Mucosa of gallbladder (tissue), 1 donor: ENCODE measurements around the gene CCDC126. TPM values are rescaled to one million over a fixed set of nuclear protein-coding genes. Genes with fewer than 3 reads are reported as not detected.

Experiments
- total RNA-seq: library from RNA; stranded (reverse); gene quantifications from one replicate; pipeline ENCODE4 v1.2.1, GENCODE V29; 2021
- donor health status: DM: no; HTN: no; CAD: no.

The CCDC126 gene
- total RNA-seq, 1 donor from 2014 or later, result 11.5 TPM

Other genes with a start within 250 kb of the CCDC126 start
- 0.66 TPM for gene IGF2BP3, start 126.9 kb upstream of the CCDC126 start, total RNA-seq
- 57.1 TPM for gene TRA2A, start 65.4 kb upstream of the CCDC126 start, total RNA-seq
- 14.3 TPM for gene FAM221A, start 82.8 kb downstream of the CCDC126 start, total RNA-seq
- 1.0 TPM for gene STK31, start 112.8 kb downstream of the CCDC126 start, total RNA-seq